NOMO-1 treated with DMSO at 0.1 percent for 48 hours (cell line): ENCODE data around the gene PEX14.

ENCODE experiments used
- DNase-seq: peaks from one replicate; lab custom pipeline; 2025; ENCODE audit not compliant: unreplicated experiment; lab: John Stamatoyannopoulos, UW

Gene PEX14

DNA sequence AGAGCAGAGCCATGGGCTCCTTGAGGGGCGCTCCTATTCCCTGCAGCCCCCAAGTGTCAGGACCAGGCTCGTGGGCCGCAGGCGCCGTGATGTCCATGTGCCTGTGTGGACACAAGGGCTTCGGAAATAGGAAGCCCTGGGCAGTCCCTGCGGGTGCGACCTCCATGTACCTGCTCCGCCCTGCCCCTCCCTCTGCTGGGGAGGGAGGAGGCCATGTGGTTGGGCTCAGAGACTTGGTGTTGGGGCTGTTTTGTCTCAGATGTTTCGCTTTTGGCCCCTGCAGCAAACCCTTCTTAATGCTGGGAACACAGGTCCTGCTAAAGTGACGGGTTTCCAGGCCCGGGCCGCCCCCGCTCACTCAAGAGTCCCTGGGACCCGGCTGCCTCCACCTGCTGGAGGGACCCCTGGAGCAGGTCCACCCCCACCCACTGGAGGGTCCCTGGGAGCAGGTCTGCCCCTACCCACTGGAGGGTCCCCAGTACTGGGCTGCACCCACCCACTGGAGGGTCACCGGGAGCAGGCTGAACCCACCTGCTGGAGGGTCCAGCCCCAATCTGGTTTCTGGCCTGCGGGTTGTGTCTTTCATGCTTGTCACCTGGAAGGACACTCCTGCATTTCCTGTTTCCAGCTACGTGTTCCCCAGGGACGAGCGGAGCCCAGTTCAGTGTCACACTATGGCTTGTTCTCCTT, 156.5 kb downstream of the PEX14 start:
- no peak for DNase-seq

DNA sequence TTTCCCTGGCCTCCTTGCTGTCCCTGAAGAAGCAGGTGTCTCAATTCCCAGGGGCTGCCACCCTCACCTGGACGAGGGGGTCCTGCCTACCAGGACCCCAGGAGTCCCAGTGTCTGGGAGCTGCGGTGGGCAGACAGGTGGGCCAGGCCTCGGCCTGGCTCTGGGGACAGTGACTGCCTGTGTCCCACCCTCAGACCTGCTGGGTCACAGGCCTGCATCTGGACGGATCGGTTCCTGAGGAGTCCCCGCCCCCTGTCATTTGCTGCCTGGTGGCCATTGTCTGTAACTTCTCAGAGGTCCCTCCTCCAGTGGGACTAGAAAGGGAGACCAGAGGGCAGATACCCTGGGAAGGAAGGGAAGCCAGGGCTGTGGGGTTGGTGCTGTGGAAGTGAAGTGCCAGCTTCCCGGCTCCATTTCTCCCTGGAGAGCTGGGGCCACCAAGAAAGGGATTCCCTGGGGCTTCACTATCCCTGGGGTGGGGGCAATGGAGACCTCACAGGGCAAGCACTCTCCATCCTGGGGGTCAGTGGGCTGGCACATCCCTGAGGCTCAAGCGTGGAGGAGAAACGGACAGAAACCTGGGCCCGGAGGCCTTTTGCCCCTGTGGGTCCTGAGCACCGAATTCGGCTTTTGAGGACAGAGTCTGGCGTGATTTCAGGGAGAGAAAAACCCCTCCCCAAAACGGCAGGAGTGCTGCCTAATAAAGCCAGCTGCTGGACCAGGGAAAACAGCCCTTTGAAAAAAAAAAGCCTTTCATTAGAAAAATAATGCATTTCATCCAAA, 157.3 kb downstream of the PEX14 start:
- DNase-seq: no peak

DNA sequence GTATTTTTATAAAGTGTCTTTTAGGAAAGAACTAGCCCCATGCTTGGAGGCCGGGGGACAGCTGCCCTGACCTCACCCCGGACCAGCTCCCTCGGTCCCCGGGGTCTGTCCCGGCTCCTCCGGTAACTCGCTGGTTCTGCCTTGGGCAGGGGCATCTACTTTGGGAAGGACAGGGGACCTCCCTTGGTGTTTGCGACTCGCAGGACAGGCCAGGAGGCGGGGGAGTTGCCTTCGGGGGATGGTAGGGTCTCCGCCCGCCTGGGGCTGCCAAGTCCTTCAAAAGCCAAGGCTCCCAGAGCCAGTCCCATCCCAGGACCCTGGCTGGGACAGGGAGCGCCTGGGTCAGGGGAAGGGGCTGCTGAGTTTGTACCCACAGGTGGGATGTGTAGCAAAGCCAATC, 157.9 kb downstream of the PEX14 start:
- DNase-seq: no peak

DNA sequence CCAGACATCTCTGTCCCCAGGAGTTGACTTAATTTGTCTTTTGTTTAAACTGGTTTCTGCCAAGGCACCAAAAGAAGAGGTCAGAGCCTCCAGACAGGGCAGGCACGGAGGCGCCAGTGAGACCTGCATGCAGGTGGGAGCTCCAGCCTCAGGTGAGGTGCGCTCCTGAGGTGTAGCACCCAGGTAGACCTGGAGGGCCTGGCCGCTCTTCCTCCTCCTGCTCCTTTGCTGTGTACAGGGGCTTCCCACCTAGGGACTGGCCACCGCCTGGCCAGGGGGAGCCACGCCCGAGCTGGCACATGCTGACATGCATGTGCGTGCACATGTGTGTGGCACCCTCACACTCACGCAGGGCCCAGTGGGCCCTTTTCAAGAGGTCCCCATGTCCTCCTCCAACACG, 158.7 kb downstream of the PEX14 start:
- no peak for DNase-seq

DNA sequence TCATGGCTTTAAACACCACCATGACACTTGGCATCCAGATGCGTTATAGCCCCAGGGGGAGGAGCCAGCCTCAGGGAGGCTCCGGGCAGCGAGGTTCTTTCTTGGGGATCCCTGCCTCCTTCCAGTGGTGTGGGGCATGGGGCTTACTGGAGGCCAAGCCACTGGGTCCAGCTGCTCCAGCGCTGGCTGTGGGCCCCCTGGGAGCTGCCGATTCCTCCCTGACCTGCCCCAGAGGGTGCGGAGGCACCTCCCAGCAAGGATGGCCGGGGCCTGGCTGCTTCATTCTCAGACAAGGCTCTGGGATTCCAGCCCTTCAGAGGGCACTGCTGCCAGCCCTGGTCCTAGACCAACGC, 159.3 kb downstream of the PEX14 start:
- DNase-seq: no peak

DNA sequence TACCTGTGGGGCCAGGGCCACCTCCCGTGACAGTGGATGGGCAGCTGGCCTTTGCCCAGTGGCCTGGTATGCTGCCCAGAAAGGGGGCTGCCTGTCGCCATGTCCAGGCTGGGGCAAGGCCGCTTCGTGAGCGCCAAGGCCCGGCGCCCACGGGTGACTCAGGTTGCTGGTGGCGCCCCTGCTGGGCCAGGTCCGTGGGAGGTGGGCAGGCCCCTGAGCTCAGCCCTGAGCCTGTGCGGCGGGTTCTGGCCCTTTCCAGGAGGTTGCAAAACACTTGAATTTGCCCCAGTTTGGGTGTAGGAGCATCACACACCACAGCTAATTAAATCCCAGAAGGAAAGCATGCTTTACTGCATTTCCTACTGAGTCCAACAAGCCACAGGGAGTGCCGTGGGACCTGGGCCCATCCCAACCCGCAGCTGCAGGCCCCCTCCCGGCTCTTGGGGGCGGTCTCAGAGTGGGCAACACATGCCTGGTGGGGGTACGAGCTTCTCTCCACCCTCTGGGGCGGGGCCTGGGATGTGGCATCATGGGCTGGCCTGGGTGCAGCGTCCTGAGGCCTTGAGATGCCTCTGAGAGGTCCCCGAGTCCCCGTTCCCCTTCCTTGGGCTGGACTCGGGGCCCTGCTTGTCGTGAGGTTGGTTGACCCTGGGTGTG, 159.8 kb downstream of the PEX14 start:
- no peak for DNase-seq

DNA sequence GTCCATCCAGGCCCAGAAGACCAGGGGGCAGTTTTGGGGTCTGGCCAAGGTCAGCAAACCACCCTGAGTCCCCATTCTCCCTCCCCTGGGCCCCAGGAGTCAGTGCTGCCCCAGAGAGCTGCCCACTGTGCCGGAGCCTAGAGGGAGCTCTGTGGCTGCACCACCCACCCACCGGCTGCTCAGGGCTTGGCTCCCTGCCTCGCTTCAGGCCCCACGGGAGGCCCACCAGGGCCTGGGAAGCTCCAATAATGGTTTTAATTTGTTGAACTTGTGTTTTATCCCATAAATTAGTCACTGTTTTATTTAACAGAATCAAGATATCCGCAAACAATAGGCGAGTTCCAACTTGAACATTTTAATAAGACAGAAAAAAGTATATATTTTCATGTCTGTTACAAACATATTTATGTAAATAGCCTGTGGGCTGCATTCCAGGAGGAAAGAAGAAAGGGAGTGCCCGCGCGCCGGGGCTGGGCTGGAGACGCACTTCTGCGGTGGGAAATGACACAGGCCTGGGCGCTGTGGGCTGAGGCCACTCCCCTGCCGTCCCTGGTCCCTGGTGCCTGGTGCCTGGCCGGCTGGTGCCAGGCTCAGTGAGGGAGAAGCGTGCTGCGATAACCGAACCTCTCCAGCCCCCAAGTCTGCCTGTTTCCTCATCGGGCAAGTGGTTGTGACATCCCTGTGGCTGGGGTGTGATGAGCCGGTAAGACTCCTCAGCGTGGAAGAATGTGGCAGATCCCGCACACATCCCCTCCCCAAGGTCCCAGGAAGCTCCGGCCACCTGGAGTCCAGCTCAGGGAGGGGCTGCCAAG, 160.5 kb downstream of the PEX14 start:
- DNase-seq: no peak

DNA sequence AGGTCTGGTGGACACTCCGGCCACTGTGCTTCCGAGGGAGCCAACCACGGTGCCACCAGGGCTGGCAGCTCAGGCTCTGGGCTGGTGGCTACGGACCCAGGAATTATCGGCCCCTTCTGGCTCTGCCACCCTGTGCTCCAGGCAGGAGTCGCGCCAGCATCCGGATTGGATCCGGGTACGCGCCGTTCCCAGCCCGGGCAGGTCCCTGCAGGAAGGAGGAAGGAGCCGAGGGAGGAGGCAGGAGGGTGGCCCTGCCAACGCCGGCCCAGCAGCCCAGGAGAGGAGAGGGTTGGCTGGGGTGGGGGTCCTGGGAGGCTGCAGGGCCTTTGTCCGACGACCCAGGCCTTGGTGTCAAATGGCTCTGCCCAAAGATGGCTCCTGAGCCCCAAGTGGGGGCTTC, 161.2 kb downstream of the PEX14 start:
- DNase-seq: no peak

DNA sequence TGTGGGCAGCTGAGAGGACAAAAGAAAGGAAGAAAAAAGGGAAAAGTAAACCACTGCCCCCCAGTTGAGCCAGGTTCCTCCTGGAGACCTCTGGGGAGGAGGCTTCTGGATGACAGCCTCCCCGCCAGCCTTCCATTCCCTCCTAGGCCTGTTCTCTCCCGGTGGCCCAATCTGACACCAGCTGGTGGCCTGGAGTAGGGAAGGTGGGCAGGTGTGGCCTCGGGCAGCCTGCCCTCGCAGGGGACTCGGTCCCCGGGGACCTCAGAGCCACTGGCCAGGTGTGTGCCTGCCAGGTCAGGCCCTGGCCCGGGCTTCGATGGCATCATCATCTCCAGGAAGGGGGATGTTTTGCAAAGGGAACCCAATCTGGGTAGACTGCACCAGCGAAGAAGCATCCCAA, 162.7 kb downstream of the PEX14 start:
- DNase-seq: no peak

DNA sequence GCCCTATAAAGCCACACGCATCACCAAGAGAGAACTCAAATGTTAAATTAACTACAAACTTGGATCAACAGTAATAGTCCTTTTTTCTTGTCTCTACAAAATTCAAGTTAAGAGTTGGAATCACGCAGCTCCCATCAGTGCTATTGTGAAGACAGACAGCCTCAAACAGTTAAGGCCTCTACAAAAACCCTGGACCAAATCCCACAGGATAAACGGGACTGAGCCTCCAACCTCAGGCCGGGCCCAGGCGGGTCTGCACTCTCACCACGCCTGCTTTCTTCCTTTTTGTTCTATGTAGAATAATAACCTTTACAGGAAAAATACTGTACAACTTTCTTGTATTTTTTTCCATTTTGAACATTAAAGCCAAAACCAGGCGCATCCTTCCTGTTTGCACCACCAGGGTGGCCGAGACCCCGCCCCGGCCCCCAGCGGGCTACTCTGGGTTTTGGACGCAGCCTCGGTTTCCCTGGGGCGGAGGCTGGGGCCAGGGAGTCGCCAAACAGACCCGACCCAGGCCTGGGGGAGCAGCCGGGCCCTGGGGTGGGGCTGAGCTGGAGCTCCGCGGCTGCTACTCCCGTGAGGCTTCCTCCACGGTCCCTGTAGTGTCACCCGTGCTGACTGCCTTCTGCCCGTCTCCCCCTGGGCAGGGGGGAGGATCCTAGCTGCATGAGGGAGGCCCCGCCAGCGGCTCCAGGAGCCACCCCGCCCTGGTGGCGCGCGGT, 163.2 kb downstream of the PEX14 start:
- DNase-seq: no peak

DNA sequence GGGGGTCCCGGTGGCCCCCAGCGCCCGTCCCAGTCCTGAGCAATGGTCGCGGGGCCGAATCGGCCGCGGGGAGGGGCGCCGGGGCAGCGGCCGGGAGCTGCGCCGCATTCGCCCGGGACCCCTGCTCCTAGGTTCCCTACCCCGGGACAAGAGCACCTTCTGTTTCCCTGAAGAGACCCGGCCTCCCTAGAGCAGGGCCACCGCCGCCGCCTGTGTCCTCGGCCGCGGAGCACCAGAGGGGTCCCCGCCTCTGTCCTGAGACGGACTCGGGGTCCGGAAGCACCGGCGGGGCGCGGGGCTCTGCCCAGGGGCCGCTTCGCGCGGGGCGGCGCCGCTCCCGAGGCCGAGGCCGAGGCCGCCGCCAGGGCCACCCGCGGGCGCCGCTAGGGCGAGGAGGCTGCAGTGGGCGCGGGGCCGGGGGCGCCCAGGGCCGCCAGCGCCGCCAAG, 163.8 kb downstream of the PEX14 start:
- no peak for DNase-seq

DNA sequence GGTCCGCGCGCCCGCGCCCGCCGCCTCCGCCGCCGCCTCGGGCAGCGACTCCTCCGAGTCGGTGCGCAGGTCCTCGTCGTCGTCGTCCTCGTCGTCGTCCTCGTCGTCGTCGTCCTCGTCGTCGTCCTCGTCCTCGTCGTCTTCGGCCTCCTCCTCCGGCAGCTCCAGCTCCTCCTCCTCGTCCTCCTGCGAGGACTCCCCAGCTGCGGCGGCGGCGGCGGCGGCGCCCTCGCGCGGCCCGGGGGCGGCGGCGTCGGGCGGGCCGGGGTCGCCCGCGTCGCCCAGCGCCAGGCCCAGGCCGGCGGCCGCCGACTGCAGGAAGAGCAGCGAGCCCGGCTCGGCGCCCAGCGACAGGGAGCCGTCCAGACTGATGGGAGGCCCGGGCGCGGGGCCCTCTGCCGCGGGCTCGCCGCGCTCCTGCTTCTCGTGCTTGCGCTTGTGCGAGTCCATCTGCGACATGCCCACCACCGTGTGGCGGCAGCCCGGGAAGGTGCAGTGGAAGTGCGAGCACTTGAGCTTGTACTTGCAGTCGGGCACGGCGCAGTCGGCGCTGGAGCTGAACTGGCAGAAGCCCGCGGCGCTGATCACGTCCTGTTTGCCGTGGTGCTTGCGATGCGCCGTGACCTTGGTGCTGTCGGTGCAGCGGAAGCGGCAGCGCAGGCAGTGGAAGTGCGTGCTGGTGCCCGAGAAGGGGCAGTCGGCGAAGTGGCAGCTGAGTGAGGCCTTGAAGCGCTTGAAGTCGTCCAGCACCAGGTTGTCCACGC, 164.4 kb downstream of the PEX14 start:
- no peak for DNase-seq

DNA sequence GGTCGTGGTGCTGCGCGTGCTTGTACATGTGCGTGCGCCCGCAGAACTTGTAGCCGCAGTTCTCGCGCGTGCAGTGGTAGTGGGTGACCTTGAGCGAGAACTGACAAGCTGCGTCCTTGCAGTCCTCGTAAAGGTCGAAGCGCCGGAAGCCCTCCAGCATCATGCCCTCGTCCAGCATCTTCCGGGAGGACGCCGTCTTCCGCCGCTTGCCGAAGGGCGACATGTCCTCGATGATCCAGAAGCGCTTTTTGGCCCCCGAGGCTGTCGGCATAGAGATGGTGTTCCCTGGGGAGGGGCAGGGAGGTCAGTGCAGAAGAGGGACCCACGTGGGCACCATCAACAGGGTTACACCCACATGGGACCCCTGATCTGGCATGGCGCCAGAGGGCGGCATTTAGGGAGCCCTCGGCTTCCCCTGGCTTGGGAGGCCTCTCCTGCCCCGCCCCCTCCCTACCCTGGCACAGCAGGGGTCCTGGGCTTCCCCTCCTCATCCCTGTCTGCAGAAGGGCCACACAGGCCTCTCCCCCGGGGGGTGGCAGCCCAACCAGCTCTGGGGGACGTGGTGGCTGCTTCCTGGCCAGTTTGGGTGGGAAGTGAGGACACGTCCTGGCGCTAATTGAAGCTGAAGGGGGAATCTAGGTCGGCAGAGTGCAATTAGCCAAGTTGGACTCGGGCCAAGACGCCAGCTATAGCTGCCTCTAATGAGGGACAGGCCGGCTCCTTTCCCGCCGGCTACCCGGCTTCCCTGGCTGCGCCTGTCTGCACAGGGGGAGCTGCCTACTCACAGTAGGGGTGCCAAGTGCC, 165.2 kb downstream of the PEX14 start:
- DNase-seq: no peak

DNA sequence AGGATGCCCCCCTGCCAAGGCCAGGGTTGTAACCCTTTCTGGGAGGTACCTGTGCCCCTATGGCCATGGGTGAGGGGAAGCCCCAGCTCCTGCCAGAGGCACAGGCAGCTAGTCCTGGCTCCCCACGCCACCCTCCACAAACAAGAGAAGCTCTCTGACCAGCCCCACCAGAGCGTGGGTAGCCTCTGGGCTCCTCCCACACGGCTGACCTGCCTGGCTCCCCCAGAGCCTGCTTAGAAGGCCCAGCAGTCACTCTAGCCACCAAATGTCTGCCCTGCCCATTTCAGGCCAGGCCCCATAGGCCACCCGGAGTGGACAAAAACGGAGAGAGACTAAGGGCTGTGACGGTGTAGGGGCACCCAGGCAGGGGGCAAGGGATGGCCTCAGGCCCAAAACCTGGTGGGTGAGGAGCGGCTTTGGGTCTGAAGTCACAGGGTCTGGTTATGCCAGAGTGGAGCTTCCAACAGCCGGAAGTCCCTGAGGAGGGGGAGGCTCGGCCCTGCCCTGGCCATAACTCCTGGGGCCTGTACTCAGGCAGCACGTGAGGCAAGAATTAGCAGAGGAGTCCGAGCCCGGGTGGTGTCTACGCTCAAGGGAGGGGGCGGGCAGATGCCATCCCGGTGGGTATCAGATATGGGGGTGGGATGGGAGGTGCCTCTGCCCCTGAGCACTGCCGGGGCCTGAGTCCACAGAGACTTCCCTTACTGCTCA, 166.2 kb downstream of the PEX14 start:
- DNase-seq: no peak

DNA sequence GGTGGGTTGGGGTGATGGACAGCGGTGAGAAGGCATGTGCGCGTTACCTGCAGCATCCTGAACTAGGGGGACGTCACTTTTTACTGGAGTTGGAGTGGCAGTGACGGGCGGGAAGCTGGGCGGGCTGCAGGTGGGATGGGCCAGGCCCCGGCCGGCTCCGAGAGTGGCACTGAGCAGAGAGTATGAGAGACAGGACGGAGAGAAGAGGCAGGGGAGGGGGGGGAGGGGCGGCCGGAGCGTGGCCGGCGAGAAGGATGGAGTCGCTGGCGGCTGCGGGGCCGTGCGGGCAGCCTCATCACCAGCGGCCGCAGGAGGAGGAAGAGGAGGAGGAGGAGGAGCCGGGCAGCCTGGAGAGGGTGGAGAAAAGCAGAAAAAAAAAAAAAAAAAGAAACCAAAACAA, 167.2 kb downstream of the PEX14 start:
- no peak for DNase-seq

DNA sequence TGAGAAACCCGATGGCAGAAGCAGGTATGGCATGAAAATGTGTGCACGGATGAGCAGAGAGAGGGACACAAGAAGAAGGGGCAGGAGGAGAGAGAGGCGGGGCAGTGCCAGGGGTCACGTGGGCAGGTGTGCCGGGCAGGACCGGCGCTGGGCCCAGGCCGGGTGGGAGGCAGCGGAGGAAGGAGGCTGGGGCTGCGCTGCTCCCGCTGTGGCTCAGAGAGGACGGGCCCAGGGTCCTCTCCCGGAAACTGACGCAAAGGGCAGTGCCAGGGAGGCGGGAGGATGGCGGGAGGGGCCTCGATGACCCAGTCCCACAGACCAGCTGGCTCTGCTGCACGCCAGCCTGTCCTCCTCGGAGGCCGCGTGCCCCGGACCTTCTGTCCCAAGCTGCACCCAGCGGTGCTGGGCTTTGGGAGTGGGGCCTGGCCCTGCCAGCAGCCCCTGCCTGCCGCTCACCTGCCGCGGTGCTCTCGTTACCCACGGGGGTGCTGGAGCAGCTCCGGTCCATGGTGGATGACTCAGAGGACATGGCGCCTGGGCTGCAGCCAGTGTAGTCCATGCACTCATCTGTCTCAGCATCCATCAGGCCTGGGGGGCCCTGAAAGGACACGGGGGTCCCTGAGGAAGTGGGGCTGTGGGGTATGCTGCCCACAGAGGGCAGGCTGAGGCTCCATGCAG, 167.8 kb downstream of the PEX14 start:
- DNase-seq: no peak

DNA sequence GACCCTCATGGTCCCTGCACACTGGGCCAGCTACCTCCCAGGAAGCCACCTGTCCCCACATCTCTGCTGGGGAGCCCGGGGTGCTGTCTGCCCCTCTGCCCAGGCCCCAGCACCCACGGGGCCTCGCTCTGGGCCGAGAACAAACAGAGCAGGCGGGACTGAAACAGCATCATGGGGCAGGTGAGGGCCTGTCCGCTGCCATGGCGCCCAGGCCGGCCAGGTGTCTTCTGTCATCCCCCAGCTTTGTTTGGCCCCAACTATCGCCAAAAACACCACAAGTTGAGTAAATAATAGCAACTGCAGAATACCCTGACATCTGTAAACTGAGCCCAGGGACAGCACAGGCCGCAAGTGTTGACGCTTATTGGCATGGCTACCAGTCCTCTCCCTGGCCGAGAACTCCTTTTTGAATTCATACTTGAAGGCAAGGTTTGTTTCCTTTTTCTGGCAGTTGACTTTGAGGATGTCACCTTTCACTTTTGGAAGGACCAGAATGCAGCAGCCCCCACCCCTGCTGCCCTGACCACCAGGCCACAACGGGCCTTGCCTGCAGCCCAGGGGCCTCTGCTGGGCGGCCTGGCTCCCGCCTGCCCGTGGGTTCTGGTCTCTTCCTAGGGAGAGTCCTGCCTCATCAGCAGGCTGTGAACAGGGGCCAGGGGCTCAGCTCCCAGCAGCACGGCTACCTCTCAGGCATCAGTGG, 169.0 kb downstream of the PEX14 start:
- no peak for DNase-seq
